Mammary epithelial cell (primary cell): ENCODE results near the gene NEK5.

ENCODE experiments used
- EZH2 ChIP-seq: IDR thresholded peaks from 2 replicates; pipeline ENCODE4 v1.6.1; 2012; ENCODE audit warnings: low read length, inconsistent platforms, borderline replicate concordance
- TF ChIP-seq, protein P1 (sequence below), 2 donors: IDR thresholded peaks in 1 of 2; conservative IDR thresholded peaks in 1 of 2; 2 replicates each; pipeline ENCODE4 v1.5.1; 2011 to 2012; ENCODE audit warnings: inconsistent platforms in 2 of 2, low read length in 2 of 2, mild to moderate bottlenecking in 2 of 2, control low read depth in 1 of 2, low read depth in 1 of 2; ENCODE audit not compliant: insufficient read depth in 1 of 2; ENCODE audit errors: extremely low read depth in 1 of 2

DNA sequence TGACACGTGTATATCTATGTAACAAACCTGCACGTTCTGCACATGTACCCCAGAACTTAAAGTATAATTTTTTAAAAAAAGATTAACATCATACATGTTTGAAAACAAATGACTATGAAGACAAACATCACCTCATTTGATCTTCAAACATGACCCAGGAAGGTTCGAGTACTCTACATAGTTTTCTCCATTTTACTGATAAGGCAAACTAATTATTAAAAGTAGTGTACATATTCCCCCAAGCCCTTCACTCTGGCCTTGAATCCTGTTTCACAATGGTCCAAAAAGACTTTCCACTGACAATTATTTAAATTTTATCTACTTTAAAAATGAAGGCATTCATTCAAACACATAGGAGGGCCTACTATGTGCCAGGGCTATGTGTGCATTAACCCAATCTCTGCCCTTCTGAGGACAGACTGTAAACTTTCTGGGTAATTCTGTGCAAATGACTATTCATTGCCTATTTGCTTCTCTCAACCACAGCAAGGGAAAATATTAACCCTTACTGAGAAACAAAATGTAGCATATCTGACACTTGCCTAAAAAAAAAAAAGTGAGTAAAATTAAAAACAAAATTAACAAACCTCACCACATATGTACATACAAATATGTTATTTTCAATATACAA is 139.8 kb downstream of the NEK5 start:
- TF ChIP-seq, protein P1, sequence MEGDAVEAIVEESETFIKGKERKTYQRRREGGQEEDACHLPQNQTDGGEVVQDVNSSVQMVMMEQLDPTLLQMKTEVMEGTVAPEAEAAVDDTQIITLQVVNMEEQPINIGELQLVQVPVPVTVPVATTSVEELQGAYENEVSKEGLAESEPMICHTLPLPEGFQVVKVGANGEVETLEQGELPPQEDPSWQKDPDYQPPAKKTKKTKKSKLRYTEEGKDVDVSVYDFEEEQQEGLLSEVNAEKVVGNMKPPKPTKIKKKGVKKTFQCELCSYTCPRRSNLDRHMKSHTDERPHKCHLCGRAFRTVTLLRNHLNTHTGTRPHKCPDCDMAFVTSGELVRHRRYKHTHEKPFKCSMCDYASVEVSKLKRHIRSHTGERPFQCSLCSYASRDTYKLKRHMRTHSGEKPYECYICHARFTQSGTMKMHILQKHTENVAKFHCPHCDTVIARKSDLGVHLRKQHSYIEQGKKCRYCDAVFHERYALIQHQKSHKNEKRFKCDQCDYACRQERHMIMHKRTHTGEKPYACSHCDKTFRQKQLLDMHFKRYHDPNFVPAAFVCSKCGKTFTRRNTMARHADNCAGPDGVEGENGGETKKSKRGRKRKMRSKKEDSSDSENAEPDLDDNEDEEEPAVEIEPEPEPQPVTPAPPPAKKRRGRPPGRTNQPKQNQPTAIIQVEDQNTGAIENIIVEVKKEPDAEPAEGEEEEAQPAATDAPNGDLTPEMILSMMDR (conservative IDR thresholded peaks at IDR 0.05 in 1 of 2, IDR thresholded peaks at IDR 0.05 in 1 of 2; ENCODE audit: extremely low read depth in 1 of 2, insufficient read depth in 1 of 2, low read depth in 1 of 2, low read length in 2 of 2): no peak
- no peak for TF ChIP-seq EZH2
